Nephron (organoid): ENCODE measurements around the gene ANKRD10.
A peak's percentile ranks its signal among the peaks of the same experiment; 100 is the strongest.

Source experiments
- H3K27ac Mint-ChIP-seq, 3 experiments: 2 replicates each; pipeline ENCODE4 v1.8.0; 2020; ENCODE audit warnings: mixed read lengths in 3 of 3, mild to moderate bottlenecking in 2 of 3, moderate library complexity in 1 of 3
- H3K27me3 Mint-ChIP-seq: 2 replicates; pipeline ENCODE4 v1.8.0; 2021; ENCODE audit warnings: low read depth, mild to moderate bottlenecking, moderate library complexity, mixed read lengths
- H3K36me3 Mint-ChIP-seq: 2 replicates; pipeline ENCODE4 v1.8.0; 2020; ENCODE audit warnings: low read depth, mixed read lengths
- H3K4me1 Mint-ChIP-seq: 2 replicates; pipeline ENCODE4 v1.8.0; 2020; ENCODE audit warnings: mixed read lengths
- H3K4me3 Mint-ChIP-seq, 3 experiments: 2 replicates each; pipeline ENCODE4 v1.8.0; 2020; ENCODE audit warnings: mild to moderate bottlenecking in 3 of 3, mixed read lengths in 3 of 3, moderate library complexity in 2 of 3
- H3K9me3 Mint-ChIP-seq: 2 replicates; pipeline ENCODE4 v1.8.0; 2020; ENCODE audit warnings: mixed read lengths
- TF ChIP-seq, protein P1 (sequence below), 3 experiments: fragments of 200-600 bp; sonication (generic); IDR thresholded peaks; one replicate each; pipeline ENCODE4 v1.5.0; 2021; ENCODE audit warnings: antibody characterized with exemption in 3 of 3; ENCODE audit not compliant: unreplicated experiment in 3 of 3

ANKRD10 gene

GRCh38 chr13:110920038-110920437, 5.2 kb upstream of the ANKRD10 start:
- H3K9me3 Mint-ChIP-seq = no peaks in the 10 kb centered on the region
- TF ChIP-seq, protein P1, sequence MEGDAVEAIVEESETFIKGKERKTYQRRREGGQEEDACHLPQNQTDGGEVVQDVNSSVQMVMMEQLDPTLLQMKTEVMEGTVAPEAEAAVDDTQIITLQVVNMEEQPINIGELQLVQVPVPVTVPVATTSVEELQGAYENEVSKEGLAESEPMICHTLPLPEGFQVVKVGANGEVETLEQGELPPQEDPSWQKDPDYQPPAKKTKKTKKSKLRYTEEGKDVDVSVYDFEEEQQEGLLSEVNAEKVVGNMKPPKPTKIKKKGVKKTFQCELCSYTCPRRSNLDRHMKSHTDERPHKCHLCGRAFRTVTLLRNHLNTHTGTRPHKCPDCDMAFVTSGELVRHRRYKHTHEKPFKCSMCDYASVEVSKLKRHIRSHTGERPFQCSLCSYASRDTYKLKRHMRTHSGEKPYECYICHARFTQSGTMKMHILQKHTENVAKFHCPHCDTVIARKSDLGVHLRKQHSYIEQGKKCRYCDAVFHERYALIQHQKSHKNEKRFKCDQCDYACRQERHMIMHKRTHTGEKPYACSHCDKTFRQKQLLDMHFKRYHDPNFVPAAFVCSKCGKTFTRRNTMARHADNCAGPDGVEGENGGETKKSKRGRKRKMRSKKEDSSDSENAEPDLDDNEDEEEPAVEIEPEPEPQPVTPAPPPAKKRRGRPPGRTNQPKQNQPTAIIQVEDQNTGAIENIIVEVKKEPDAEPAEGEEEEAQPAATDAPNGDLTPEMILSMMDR (IDR thresholded peaks at IDR 0.05; ENCODE audit: unreplicated experiment in 3 of 3) = no peak
- peaks cover 26% of the 10 kb centered on the region for H3K4me1 Mint-ChIP-seq
- H3K4me3 Mint-ChIP-seq = no peak overlapping the region
- H3K36me3 Mint-ChIP-seq = no peaks in the 10 kb centered on the region
- peaks cover 21% of the 10 kb centered on the region for H3K27me3 Mint-ChIP-seq
- no peak overlapping the region for H3K27ac Mint-ChIP-seq

GRCh38 chr13:110916301-110917142, 1.7 kb upstream of the ANKRD10 start:
- TF ChIP-seq, protein P1 (IDR thresholded peaks at IDR 0.05; ENCODE audit: unreplicated experiment in 3 of 3) = no peak
- Mint-ChIP-seq H3K4me1 (peaks cover 35% of the 10 kb centered on the region), H3K9me3 (no peaks in the 10 kb centered on the region), H3K27me3 (peaks cover 6% of the 10 kb centered on the region), H3K36me3 (no peaks in the 10 kb centered on the region), H3K27ac (peak overlapping the region; percentile 55 to 95 (median 89)), H3K4me3 (peak overlapping the region; percentile 80 to 85 (median 84))

DNA sequence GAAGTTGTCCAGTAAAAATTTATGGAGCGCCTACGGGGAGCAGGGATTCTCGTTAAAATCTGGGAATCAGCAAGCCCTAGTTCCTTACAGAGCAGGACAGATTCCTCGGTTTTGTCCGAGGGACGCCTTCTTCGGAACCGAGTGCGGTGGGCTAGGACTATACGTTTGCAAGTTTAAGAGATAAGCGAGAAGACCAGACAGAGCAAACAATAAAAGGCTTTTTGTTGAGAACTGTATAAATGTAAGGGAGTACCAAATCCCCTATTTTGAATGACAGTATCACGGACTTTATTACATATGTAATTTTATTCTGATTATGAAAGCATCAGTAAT, 971 bp upstream of the ANKRD10 start:
- H3K4me1 Mint-ChIP-seq = peaks cover 38% of the 10 kb centered on the region
- peak overlapping the region; percentile 83 to 95 (median 89) for H3K27ac Mint-ChIP-seq
- TF ChIP-seq, protein P1 (IDR thresholded peaks at IDR 0.05; ENCODE audit: unreplicated experiment in 3 of 3) = no peak
- peak overlapping the region; percentile 80 to 85 (median 84) for H3K4me3 Mint-ChIP-seq
- peaks cover 3% of the 10 kb centered on the region for H3K27me3 Mint-ChIP-seq
- H3K9me3 Mint-ChIP-seq = no peaks in the 10 kb centered on the region
- H3K36me3 Mint-ChIP-seq = peaks cover 1% of the 10 kb centered on the region

GRCh38 chr13:110914331-110915056, 375 bp downstream of the ANKRD10 start:
- Mint-ChIP-seq H3K4me3 (peak overlapping the region; percentile 85 to 94 (median 91)), H3K27ac (peak overlapping the region; percentile 89 to 98 (median 95)), H3K9me3 (no peaks in the 10 kb centered on the region), H3K36me3 (peaks cover 12% of the 10 kb centered on the region), H3K27me3 (peaks cover 3% of the 10 kb centered on the region), H3K4me1 (peaks cover 51% of the 10 kb centered on the region)
- TF ChIP-seq, protein P1 (IDR thresholded peaks at IDR 0.05; ENCODE audit: unreplicated experiment in 3 of 3) = no peak

DNA sequence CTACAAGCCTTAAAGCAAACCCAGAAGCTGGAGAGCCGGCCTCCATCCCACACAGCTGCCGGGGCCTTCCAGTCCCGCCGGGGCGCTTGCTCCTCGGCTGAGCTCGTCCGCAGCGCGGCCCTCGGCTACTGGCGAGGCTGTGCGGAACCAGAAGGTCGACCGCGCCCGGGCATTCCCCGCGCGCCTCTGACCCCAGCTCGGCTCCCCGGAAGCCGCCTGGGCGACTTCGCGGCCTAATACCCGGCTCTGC, 863 bp downstream of the ANKRD10 start:
- Mint-ChIP-seq H3K4me3 (peak overlapping the region; percentile 91 to 97 (median 95)), H3K4me1 (peaks cover 56% of the 10 kb centered on the region), H3K9me3 (no peaks in the 10 kb centered on the region), H3K27me3 (peaks cover 2% of the 10 kb centered on the region), H3K27ac (peak overlapping the region; percentile 91 to 96 (median 95)), H3K36me3 (peaks cover 17% of the 10 kb centered on the region)
- TF ChIP-seq, protein P1 (IDR thresholded peaks at IDR 0.05; ENCODE audit: unreplicated experiment in 3 of 3) = no peak
